ENCODE data around the gene RNASE8. TPM values are rescaled to one million over a fixed set of nuclear protein-coding genes. Genes with fewer than 3 reads are reported as not detected.

RNASE8 gene
- total and polyA plus RNA-seq, 7 donors, result not detected

DNA sequence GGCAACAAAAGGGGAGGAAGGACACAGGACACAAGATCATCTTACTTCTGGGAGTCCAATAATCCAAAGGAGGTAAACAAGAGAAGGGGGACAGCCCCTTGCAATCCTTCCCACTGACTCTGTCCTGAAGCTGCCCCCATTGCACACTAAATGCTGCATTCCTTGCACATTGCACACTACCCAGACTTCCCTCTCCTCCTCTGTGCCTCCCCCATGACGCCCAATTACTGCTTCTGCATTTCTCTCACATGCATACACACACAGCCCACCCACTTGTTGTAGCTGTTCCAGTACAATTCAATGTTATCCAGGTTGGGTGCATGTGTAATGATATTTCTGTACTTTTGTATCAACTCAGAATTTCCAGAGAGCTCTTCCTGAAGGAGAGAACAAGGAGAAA is 38.3 kb upstream of the RNASE8 start:
- DNase-seq, result no peak
- H3K36me3 ChIP-seq, result peaks cover 17 to 64% (median 36%) of the 10 kb centered on the region in 4 donors
- intact Hi-C loops (cut with DNase I), result no loop called here
- no peak overlapping the region for H3K4me3 ChIP-seq
- H3K9me3 ChIP-seq, result no peaks in the 10 kb centered on the region
- TF ChIP-seq EP300 (IDR thresholded peaks at IDR 0.05), result no peak
- no peak for TF ChIP-seq POLR2A (IDR thresholded peaks at IDR 0.05)
- no peak for TF ChIP-seq POLR2AphosphoS5 (IDR thresholded peaks at IDR 0.05)
- TF ChIP-seq, protein P1, sequence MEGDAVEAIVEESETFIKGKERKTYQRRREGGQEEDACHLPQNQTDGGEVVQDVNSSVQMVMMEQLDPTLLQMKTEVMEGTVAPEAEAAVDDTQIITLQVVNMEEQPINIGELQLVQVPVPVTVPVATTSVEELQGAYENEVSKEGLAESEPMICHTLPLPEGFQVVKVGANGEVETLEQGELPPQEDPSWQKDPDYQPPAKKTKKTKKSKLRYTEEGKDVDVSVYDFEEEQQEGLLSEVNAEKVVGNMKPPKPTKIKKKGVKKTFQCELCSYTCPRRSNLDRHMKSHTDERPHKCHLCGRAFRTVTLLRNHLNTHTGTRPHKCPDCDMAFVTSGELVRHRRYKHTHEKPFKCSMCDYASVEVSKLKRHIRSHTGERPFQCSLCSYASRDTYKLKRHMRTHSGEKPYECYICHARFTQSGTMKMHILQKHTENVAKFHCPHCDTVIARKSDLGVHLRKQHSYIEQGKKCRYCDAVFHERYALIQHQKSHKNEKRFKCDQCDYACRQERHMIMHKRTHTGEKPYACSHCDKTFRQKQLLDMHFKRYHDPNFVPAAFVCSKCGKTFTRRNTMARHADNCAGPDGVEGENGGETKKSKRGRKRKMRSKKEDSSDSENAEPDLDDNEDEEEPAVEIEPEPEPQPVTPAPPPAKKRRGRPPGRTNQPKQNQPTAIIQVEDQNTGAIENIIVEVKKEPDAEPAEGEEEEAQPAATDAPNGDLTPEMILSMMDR (IDR thresholded peaks at IDR 0.05), result no peak
- H3K27me3 ChIP-seq, result no peaks in the 10 kb centered on the region
- WGBS, 2 donors, result 76 to 85% methylated on average over 1 of the region's 1 CpG
- no peak overlapping the region for H3K27ac ChIP-seq
- peaks cover 0 to 39% (median 20%) of the 10 kb centered on the region in 4 donors for H3K4me1 ChIP-seq

DNA sequence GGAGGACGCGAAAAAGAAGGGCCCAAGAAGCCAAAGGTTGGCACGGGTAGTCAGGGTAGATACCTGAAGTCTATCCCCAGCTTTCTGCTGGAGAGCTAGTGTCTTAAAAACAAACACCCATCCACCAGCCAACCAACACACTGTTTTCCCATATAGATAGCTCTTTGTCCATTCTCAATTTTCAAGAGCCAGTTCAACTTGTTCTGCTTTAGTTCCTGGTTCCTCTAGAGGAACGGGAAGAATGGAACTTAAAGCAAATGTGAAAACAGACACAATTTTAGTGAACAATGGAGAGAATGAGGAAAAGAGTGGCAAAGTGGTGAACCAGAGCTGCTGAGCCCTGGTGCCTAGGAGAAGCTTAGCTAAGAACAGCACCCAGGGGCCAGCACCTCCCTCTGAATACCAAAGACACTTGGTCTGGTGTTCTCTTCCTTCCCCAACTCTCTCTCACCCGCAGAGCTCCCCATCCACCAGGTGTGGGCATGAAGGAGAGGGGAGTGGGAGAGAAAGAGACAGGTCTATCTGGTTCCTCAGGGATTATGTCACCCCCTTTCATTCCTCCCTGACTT is 36.6 kb upstream of the RNASE8 start:
- H3K36me3 ChIP-seq, result peaks cover 17 to 64% (median 36%) of the 10 kb centered on the region in 4 donors
- H3K9me3 ChIP-seq, result no peaks in the 10 kb centered on the region
- DNase-seq, result no peak
- H3K27ac ChIP-seq, result peak overlapping the region in 1 of 4 donors; percentile 13
- intact Hi-C loops (cut with DNase I), result no loop called here
- H3K4me1 ChIP-seq, result peaks cover 0 to 31% (median 27%) of the 10 kb centered on the region in 4 donors
- no peak overlapping the region for H3K4me3 ChIP-seq
- WGBS, 2 donors, result 68 to 88% methylated on average over 5 of the region's 5 CpGs
- H3K27me3 ChIP-seq, result no peaks in the 10 kb centered on the region
- TF ChIP-seq, protein P1 (IDR thresholded peaks at IDR 0.05), result no peak
- TF ChIP-seq EP300 (IDR thresholded peaks at IDR 0.05) (no peak), POLR2A (IDR thresholded peaks at IDR 0.05) (no peak), POLR2AphosphoS5 (IDR thresholded peaks at IDR 0.05) (no peak)

DNA sequence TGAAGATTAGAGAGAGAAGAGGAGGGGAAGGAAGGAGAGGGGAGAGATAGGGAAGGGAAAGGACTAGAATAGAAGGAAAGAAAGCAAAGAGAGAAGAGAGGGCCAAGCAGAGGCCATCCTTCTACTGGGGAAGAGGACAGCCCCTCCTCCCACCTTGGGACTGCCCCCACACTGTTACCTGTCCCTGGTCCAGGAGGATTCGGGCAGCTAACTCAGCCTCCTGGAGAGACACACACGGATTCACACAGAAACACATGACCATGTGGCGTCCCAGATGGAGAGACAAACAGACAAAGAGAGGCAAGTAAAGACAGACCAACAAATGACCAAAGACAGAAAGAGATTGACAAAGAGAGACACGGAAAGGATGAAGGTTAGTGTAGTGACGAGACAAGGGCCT is 34.9 kb upstream of the RNASE8 start:
- H3K27ac ChIP-seq, result peak overlapping the region; percentile 93 to 95 (median 93)
- H3K4me1 ChIP-seq, result peaks cover 0 to 43% (median 35%) of the 10 kb centered on the region in 4 donors
- H3K36me3 ChIP-seq, result peaks cover 17 to 51% (median 33%) of the 10 kb centered on the region in 4 donors
- no peaks in the 10 kb centered on the region for H3K27me3 ChIP-seq
- intact Hi-C loops (cut with DNase I), result no loop called here
- no peaks in the 10 kb centered on the region for H3K9me3 ChIP-seq
- DNase-seq, result no peak
- peak overlapping the region in 3 of 4 donors; percentile 84 to 91 (median 85) for H3K4me3 ChIP-seq
- WGBS, 2 donors, result 82 to 89% methylated on average over 5 of the region's 5 CpGs
- no peak for TF ChIP-seq POLR2A (IDR thresholded peaks at IDR 0.05)
- no peak for TF ChIP-seq EP300 (IDR thresholded peaks at IDR 0.05)
- no peak for TF ChIP-seq POLR2AphosphoS5 (IDR thresholded peaks at IDR 0.05)
- TF ChIP-seq, protein P1 (IDR thresholded peaks at IDR 0.05), result no peak

DNA sequence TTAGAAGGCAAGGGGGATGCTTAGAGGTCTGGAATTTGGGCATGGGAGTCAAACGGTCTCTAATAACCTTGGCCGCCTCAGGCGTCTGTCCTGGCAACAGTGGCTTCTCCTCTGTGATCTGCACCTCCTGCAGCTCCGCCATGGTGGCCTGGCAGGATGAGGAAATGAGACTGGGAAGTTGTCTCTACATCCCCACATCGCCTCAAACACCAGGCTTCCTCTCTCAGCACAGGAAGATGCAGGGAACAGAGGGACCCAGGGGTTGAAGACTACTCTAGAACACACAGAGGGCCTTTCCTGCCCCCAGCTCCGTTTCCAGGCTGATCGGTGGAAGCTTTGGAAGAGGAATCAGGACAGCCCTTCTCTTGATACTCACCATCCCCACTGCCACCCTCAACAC is 34.4 kb upstream of the RNASE8 start:
- intact Hi-C loops (cut with DNase I), result no loop called here
- Histone ChIP-seq H3K9me3 (no peaks in the 10 kb centered on the region), H3K4me3 (peak overlapping the region; percentile 84 to 96 (median 88)), H3K27ac (peak overlapping the region; percentile 93 to 95 (median 93)), H3K36me3 (peaks cover 17 to 46% (median 29%) of the 10 kb centered on the region in 4 donors), H3K4me1 (peaks cover 0 to 43% (median 35%) of the 10 kb centered on the region in 4 donors), H3K27me3 (no peaks in the 10 kb centered on the region)
- WGBS, 2 donors, result 61 to 71% methylated on average over 7 of the region's 7 CpGs
- no peak for DNase-seq
- TF ChIP-seq EP300 (IDR thresholded peaks at IDR 0.05) (no peak), POLR2AphosphoS5 (IDR thresholded peaks at IDR 0.05) (no peak), POLR2A (IDR thresholded peaks at IDR 0.05) (no peak)
- TF ChIP-seq, protein P1 (IDR thresholded peaks at IDR 0.05), result no peak

Measured in sigmoid colon (tissue), 7 donors.